Liver (tissue), 9 donors: Measurements from ENCODE around the gene MYO3B. TPM values are rescaled to one million over a fixed set of nuclear protein-coding genes. Genes with fewer than 3 reads are reported as not detected.

Experiments
- DNase-seq: peaks from one replicate; pipeline ENCODE4 v3.0.0-alpha.2; 2017; ENCODE audit warnings: low spot score
- H3K27ac ChIP-seq, 2 donors: one replicate each; pipeline ENCODE4 v1.7.0; 2013; ENCODE audit warnings: inconsistent platforms in 2 of 2, low read length in 2 of 2, control low read depth in 1 of 2, low read depth in 1 of 2, mild to moderate bottlenecking in 1 of 2
- H3K27me3 ChIP-seq, 4 donors: one replicate each; pipeline versions ENCODE4 v1.6.1 to v1.7.0; 2013; ENCODE audit warnings: low read length in 3 of 4, inconsistent platforms in 1 of 4, mild to moderate bottlenecking in 1 of 4, moderate library complexity in 1 of 4; ENCODE audit not compliant: control insufficient read depth in 4 of 4, insufficient read depth in 4 of 4
- H3K36me3 ChIP-seq, 4 donors: one replicate each; pipeline versions ENCODE4 v1.6.1 to v1.7.0; 2013; ENCODE audit warnings: low read length in 3 of 4, mild to moderate bottlenecking in 3 of 4, low read depth in 1 of 4, moderate library complexity in 1 of 4; ENCODE audit not compliant: control insufficient read depth in 4 of 4, insufficient read depth in 3 of 4
- H3K4me1 ChIP-seq, 4 donors: one replicate each; pipeline versions ENCODE4 v1.6.1 to v1.7.0; 2013; ENCODE audit warnings: low read length in 3 of 4, mild to moderate bottlenecking in 3 of 4, moderate library complexity in 1 of 4; ENCODE audit not compliant: control insufficient read depth in 4 of 4, insufficient read depth in 4 of 4
- H3K4me3 ChIP-seq, 3 donors: one replicate each; pipeline versions ENCODE4 v1.6.1 to v1.7.0; 2013; ENCODE audit warnings: low read length in 3 of 3, control low read depth in 1 of 3, low read depth in 1 of 3, mild to moderate bottlenecking in 1 of 3
- H3K9ac ChIP-seq, 2 donors: one replicate each; pipeline ENCODE4 v1.7.0; 2013; ENCODE audit warnings: low read length in 2 of 2, mild to moderate bottlenecking in 2 of 2, moderate library complexity in 2 of 2, control low read depth in 1 of 2, low read depth in 1 of 2
- H3K9me3 ChIP-seq, 4 donors: one replicate each; pipeline versions ENCODE4 v1.6.1 to v1.7.0; 2013; ENCODE audit warnings: low read length in 3 of 4; ENCODE audit not compliant: control insufficient read depth in 4 of 4
- ATF3 ChIP-seq: IDR thresholded peaks from 2 replicates; pipeline ENCODE4 v1.6.1; 2016; ENCODE audit warnings: antibody characterized with exemption
- CTCF ChIP-seq: fragments of 150-350 bp; IDR thresholded peaks from 2 replicates; pipeline ENCODE4 v1.5.1; 2017; ENCODE audit warnings: improper control_type of control experiment, low read depth, low read length; ENCODE audit not compliant: missing input control
- FOXA2 ChIP-seq: IDR thresholded peaks from 2 replicates; pipeline ENCODE4 v1.6.1; 2016; ENCODE audit warnings: antibody characterized with exemption
- GABPA ChIP-seq, 2 donors: IDR thresholded peaks in 1 of 2; conservative IDR thresholded peaks in 1 of 2; 2 replicates each; pipeline ENCODE4 v1.6.1; 2016; ENCODE audit warnings: antibody characterized with exemption in 2 of 2, mild to moderate bottlenecking in 1 of 2, moderate library complexity in 1 of 2
- HNF4G ChIP-seq: IDR thresholded peaks from 2 replicates; pipeline ENCODE4 v1.6.1; 2016; ENCODE audit warnings: antibody characterized with exemption
- NR2F2 ChIP-seq: IDR thresholded peaks from 2 replicates; pipeline ENCODE4 v1.6.1; 2016; ENCODE audit warnings: antibody characterized with exemption
- RAD21 ChIP-seq, 2 donors: IDR thresholded peaks; 2 replicates each; pipeline ENCODE4 v1.6.1; 2016; ENCODE audit warnings: antibody characterized with exemption in 2 of 2, mild to moderate bottlenecking in 2 of 2
- REST ChIP-seq: IDR thresholded peaks from 2 replicates; pipeline ENCODE4 v1.6.1; 2016; ENCODE audit warnings: antibody characterized with exemption, mild to moderate bottlenecking
- RXRA ChIP-seq, 2 donors: IDR thresholded peaks; 2 replicates each; pipeline ENCODE4 v1.6.1; 2017 to 2018; ENCODE audit warnings: antibody characterized with exemption in 2 of 2, mild to moderate bottlenecking in 1 of 2
- SP1 ChIP-seq: IDR thresholded peaks from 2 replicates; pipeline ENCODE4 v1.6.1; 2018; ENCODE audit warnings: antibody characterized with exemption, mild to moderate bottlenecking
- TAF1 ChIP-seq: conservative IDR thresholded peaks from 2 replicates; pipeline ENCODE4 v1.6.1; 2016; ENCODE audit warnings: antibody characterized with exemption, mild to moderate bottlenecking
- ZBTB33 ChIP-seq: IDR thresholded peaks from 2 replicates; pipeline ENCODE4 v1.6.1; 2016; ENCODE audit warnings: antibody characterized with exemption
- WGBS: extraction: QIAGEN DNeasy Blood & Tissue Kit; methylation state at CpG from one replicate; pipeline ENCODE4 v1.1.7; 2013; 5-methylcytosine and 5-hydroxymethylcytosine counted together
- polyA plus RNA-seq, 2 donors: library from polyadenylated mRNA; stranded (reverse) in 1 of 2; unstranded in 1 of 2; fragments of 200-250 nt in 1 of 2; fragments of >200 nt in 1 of 2; fragmentation: Nextera tagmentation in 1 of 2; extraction: Ambion mirVana in 1 of 2; gene quantifications; one replicate each; pipeline versions ENCODE4 v1.2.1 to v1.2.3, GENCODE V29; 2013 to 2015
- total RNA-seq, 2 donors: library from RNA; depleted of rRNA; stranded (reverse); fragments of >200 nt; gene quantifications; one replicate each; pipeline ENCODE4 v1.2.3, GENCODE V29; 2014
- donor health status: healthy.
- donor health status: healthy.
- donor health status: healthy.
- donor health status: healthy.
- donor health status: healthy.

MYO3B gene
- total and polyA plus RNA-seq, 4 donors = under 0.01 to 0.05 TPM; not detected in 2

DNA sequence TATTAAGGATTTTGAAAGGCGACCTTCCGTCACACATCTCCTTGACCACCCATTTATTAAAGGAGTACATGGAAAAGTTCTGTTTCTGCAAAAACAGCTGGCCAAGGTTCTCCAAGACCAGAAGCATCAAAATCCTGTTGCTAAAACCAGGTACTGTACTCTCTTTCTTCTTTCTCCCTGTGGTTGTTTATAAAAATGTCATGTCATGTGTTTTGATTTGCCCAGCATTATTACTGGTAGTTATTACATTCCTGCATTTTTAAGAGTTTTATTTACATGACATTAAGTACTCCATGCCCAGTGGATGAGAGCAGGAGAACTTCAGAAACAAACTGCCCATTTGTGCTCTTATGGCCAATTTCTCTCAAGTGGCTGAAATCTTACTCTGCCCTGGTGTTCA lies 191.3 kb downstream of the MYO3B start (continued):
- TF ChIP-seq SP1 (no peak), TAF1 (no peak), CTCF (no peak), RXRA (IDR thresholded peaks at IDR 0.05) (no peak), NR2F2 (no peak), FOXA2 (no peak)

GRCh38 chr2:170369894-170370293 lies 191.9 kb downstream of the MYO3B start:
- no peak overlapping the region for H3K4me3 ChIP-seq
- peaks cover 0 to 17% (median 0%) of the 10 kb centered on the region in 4 donors for H3K27me3 ChIP-seq
- H3K4me1 ChIP-seq = no peaks in the 10 kb centered on the region
- TF ChIP-seq CTCF (peak; percentile 15), REST (no peak), RAD21 (IDR thresholded peaks at IDR 0.05) (peak; percentile 49 to 63)
- H3K27ac ChIP-seq = no peak overlapping the region
- no peaks in the 10 kb centered on the region for H3K9me3 ChIP-seq
- no peak overlapping the region for H3K9ac ChIP-seq
- H3K36me3 ChIP-seq = no peaks in the 10 kb centered on the region
- DNase-seq = no peak
- WGBS = 23% methylated on average over 1 of the region's 1 CpG

DNA sequence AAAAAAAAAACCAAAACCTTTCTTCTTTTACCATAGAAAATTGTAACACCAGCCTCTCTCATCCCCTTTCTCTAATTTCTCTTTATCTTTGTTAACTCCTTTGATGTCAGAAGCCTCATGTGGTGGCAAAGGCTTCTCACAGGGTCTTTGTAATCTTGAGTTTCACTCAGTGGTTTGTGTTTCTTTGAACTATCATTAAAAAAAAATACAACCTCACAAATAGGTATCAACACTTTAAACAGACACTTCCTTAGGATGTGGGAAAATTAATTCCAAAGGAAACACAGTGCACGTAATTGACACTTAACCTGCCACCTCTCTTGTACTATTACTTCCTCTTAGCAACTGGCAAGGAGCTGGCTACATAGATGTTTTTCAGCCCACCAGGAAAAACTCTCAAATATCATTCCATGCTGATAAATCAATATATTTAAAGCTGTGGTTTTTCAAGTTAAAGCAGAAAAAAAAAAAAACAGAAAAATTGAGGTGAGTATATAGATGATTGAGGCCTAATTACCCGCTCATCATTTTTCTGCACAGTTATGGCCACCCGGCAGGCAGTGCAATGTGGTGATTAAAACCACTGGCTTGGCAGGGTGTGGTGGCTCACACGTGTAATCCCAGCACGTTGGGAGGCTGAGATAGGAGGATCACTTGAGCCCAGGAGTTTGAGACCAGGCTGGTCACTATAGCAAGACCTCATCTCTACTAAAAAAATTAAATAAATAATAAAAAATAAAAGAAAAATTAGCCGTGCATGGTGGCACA lies 193.5 kb downstream of the MYO3B start:
- 76% methylated on average over 6 of the region's 6 CpGs for WGBS
- H3K9me3 ChIP-seq = no peaks in the 10 kb centered on the region
- no peak for DNase-seq
- H3K27me3 ChIP-seq = peaks cover 0 to 17% (median 0%) of the 10 kb centered on the region in 4 donors
- no peak overlapping the region for H3K9ac ChIP-seq
- H3K4me3 ChIP-seq = no peak overlapping the region
- H3K36me3 ChIP-seq = no peaks in the 10 kb centered on the region
- no peak overlapping the region for H3K27ac ChIP-seq
- H3K4me1 ChIP-seq = no peaks in the 10 kb centered on the region
- TF ChIP-seq HNF4G = no peak
- TF ChIP-seq REST = no peak
- no peak for TF ChIP-seq GABPA (IDR thresholded peaks at IDR 0.05 in 1 of 2, conservative IDR thresholded peaks at IDR 0.05 in 1 of 2)
- TF ChIP-seq RXRA (IDR thresholded peaks at IDR 0.05) = no peak
- no peak for TF ChIP-seq RAD21 (IDR thresholded peaks at IDR 0.05)
- TF ChIP-seq NR2F2 = no peak
- TF ChIP-seq FOXA2 = no peak
- TF ChIP-seq ZBTB33 = no peak
- no peak for TF ChIP-seq TAF1
- TF ChIP-seq ATF3 = no peak
